T-helper 1 cell (primary cell): ENCODE data around the gene LILRB4.
"Not testable (repeated sequence)": the region's sequence is repeated elsewhere in the genome, so short reads cannot be mapped to it uniquely, and the experiment has no call there.

Source experiments
- DNase-seq, 5 donors: peaks; one replicate each; pipeline ENCODE4 v3.0.0-alpha.2; 2012 to 2020
- total RNA-seq, 4 donors: gene quantifications; one replicate each; lab custom pipeline; 2026; lab: John Stamatoyannopoulos, UW

LILRB4 gene
- 0 to 0.30 (median 0) reads per million in 4 donors for total RNA-seq

DNA sequence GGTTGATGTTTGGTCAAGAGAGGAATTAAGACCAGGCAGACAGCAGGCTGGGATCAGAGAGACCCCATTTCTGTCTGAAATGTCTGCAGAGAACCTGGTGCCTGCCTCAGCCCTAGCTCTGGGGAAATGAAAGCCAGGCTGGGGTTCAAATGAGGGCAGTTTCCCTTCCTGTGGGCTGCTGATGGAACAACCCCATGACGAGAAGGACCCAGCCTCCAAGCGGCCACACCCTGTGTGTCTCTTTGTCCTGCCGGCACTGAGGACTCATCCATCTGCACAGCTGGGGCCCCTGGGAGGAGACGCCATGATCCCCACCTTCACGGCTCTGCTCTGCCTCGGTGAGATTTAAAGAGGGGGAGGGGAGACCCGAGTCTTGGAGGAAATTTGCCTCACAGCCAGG is at the start of gene LILRB4:
LILRB4 (plus strand) TSS at position 256 of the 400 bp plus-strand sequence; CDS start at position 305, 49 bp downstream.
- DNase-seq = no peak

DNA sequence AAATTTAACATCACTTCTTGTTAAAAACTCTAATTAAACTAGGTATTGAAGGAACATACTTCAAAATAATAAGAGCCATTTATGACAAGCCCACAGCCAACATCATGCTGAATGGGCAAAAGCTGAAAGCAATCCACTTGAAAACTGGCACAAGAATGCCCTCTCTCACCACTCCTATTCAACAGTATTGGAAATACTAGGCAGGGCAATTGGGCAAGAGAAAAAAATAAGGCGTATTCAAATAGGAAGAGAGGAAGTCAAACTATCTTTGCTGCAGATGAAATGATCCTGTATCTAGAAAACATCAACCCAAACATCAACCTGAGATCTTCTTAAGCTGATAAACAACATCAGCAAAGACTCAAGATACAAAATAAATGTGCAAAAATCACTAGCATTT is 48.1 kb upstream of the LILRB4 start:
- no peak for DNase-seq

DNA sequence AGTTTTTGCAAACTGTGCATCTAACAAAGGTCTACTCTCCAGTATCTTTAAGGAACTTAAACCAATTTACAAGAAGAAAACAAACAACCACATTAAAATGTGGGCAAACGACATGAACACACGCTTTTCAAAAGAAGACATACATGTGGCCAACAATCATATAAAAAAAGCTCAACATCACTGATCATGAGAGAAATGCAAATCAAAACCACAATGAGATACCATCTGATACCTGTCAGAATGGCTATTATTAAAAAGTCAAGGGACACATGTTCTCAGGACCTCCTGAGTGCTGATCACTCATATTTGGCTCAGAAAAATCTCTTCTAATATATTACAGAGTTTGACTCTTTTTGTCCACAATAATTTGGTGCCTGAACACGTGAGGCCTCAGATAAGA is 46.7 kb upstream of the LILRB4 start:
- no peak for DNase-seq

DNA sequence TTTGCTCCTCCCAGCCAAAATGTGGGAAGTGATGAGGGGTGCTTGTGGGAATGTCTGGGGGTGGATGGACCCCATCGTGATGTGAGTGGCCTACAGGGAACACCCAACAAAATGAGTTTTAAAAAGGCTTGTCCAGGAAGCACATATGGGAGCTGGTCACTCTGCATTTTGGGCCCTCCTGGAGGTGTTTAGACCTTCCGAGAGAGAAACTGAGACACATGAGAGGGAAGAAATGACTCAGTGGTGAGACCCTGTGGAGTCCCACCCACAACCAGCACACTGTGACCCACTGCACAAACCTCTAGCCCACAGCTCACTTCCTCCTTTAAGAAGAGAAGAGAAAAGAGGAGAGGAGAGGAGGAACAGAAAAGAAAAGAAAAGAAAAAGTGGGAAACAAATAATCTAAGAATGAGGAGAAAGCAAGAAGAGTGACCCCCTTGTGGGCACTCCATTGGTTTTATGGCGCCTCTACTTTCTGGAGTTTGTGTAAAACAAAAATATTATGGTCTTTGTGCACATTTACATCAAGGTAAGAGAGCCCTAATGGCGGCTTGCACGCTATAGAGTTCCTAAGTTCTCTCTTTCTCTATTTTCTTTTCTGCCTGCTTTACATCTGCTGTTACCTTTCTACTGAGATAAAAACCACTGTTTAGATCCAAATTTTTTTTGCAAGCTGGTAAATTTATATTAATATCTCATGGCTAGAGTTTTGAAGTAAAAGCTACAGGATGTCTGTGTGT is 45.8 kb upstream of the LILRB4 start:
- DNase-seq = no peak

DNA sequence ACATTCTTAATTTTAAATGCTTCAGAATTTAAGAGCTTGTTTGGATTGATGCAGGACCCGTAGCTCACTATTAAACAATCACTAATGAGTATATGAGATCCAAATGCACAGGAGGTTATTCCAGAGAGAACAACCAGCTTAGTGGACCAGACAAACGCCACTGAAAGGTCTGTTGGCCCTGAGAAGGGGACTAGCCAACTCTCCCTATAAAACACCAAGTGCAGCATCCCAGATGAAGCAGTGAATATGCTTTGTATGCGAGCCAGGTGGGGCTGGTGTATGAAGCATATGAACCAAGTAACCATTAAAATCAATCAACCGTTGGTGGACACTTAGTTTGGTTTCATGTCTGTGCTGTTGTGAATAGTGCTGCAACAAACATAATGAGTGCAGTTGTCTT is 42.3 kb upstream of the LILRB4 start:
- no peak for DNase-seq

DNA sequence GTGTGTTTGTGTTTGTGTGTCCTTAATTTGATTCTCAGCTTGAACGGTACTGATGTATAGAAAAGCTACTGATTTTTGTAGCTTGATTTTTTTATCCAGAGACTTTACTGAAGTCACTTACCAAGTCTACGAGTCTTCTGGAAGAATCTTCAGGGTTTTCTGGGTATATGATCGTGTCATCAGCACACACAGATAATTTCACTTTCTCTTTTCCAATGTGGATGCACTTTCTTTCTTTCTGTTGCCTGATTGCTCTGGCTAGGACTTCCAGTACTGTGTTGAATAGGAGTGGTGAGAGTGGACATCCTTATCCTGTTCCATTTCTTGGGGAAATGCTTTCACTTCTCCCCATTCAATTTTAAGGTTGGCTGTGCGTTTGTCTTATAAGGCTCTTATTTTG is 40.4 kb upstream of the LILRB4 start:
- DNase-seq = no peak

DNA sequence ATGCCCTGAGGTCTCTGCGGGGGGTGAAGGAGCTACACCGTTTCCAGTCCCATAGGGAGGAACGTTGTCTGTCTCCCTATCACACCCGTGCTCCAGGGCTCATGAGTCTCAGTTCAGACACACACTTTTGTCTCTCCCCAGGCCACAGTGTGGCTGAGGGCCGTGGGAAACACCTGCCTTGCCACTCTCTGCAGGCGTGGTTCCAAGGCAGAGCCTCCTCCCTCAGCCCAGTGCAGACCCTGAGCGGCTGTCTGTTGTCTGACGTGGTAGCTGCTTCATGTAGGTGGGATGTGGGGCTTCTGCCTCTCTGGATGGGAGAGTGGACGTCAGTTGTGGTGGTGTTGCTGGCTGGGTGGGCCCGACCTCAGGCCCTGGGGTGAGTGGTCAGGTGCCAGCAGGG is 38.6 kb upstream of the LILRB4 start:
- not testable (repeated sequence) for DNase-seq

DNA sequence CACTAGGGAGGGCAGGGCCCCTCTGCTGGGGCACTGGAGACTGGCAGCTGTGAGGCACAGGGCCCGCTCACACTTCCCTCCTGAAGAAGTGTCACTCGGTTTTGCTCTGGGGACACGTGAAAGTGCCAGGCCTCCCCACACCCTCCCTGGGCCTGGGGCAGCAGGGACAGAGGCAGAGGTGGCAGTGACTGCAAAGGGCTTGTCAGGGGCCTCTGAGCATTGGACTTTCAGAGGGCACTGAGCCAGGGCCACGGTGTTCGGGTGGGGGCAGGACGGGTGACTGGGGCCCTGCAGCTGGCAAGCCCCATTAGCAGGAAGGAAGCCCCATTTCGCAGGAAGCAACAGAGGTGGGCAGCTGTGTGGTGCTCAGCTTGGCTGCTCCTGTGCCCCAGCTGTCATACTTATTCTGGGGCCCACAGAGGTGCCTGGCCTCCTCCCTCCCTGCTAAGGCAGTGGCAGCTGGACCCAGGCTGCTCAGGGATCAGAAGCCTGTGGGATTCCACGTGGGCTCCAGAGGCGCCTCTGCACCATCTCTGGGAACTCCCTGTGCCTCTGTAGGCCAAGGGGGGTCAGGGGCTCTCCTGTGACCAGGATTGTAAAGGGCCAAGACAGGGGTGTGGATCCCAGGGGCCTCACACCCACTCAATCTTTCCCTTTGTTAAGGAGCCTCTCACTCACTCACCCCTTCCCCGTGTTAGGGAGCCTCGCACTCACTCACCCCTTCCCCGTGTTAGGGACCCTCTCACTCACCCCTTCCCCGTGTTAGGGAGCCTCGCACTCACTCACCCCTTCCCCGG is 37.7 kb upstream of the LILRB4 start:
- DNase-seq = not testable (repeated sequence)

DNA sequence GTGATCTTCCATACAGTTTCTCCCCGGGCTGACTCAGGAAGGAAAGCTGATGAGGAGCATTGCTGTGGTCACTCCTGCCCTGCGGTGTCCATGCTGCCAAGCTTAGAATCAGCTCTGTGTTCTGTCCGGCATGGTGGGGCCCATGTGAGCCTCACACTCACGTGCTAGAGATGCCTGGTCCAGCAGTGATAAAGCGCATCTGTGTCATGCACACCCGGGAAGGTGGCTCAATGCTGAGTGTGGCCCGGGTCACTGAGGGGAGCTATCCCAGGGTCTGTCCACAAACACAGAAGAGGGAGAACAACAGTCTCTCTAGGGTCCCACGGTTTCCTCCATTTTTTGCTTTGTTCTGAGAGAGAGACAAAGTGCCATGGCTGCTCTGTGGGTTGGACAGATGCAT is 36.0 kb upstream of the LILRB4 start:
- no peak for DNase-seq

DNA sequence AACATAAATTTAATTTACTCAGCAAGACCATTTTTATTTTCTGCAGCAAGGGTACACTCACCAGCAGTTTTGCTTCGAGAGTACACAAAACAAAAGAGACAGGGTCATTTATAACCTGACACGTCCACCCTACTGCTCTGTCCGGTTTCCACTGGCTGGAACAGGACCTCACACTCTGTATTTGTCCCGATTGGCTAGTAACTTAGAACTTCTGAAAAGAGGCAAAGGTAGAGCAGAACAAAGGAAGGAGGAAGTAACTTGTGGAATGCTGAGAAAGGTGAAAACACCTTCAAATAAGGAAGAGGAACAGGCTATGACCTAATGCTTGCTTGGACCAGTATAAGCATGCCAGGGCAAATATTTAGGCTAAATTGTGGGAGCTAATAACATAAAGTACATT is 34.9 kb upstream of the LILRB4 start:
- not testable (repeated sequence) for DNase-seq

DNA sequence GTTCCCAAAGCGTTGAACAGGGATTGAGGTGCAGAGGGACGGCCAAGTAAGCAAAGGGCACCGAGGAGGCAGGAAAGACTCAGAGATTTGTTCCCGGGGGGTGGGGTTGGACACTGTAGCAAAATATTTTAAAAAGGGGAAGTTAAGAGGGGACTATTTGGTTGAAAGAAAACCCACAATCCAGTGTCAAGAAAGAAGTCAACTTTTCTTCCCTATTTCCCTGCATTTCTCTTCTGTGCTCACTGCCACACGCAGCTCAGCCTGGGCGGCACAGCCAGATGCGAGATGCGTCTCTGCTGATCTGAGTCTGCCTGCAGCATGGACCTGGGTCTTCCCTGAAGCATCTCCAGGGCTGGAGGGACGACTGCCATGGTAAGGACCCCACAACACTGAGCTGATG is 32.5 kb upstream of the LILRB4 start, which contains the start of gene LILRB1:
LILRB1 (plus strand) TSS at position 223 of the 400 bp plus-strand sequence. CDS start 590 bp downstream, outside the sequence.
- DNase-seq = not testable (repeated sequence)

DNA sequence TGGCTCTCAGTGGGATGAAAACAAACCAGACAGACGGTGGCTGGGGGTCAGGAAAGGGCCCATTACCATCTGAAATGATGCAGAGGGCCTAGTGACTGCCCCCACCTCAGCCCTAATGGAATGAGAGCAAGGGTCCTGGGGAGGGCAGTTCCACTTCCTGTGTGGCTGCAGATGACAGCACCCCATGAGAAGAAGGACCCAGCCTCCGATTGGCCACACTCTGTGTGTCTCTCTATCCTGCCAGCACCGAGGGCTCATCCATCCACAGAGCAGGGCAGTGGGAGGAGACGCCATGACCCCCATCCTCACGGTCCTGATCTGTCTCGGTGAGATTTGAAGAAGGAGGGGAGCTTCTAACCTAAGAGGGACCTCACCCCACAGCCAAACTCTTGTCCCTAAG is 32.0 kb upstream of the LILRB4 start:
- DNase-seq = no peak

DNA sequence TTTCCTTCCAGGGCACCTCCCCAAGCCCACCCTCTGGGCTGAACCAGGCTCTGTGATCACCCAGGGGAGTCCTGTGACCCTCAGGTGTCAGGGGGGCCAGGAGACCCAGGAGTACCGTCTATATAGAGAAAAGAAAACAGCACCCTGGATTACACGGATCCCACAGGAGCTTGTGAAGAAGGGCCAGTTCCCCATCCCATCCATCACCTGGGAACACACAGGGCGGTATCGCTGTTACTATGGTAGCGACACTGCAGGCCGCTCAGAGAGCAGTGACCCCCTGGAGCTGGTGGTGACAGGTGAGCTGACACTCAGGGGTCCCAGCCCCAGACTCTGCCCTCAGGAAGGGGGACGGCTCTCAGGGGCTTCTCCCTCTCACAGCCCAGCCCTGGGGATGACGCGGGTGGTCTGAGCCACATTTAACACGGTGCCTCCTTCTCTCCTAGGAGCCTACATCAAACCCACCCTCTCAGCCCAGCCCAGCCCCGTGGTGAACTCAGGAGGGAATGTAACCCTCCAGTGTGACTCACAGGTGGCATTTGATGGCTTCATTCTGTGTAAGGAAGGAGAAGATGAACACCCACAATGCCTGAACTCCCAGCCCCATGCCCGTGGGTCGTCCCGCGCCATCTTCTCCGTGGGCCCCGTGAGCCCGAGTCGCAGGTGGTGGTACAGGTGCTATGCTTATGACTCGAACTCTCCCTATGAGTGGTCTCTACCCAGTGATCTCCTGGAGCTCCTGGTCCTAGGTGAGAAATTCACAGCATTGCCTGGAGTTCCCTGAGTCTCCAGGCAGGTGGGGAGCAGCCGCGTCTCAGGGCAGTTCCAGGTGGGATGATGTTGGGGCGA is 31.1 kb upstream of the LILRB4 start:
- not testable (repeated sequence) for DNase-seq

DNA sequence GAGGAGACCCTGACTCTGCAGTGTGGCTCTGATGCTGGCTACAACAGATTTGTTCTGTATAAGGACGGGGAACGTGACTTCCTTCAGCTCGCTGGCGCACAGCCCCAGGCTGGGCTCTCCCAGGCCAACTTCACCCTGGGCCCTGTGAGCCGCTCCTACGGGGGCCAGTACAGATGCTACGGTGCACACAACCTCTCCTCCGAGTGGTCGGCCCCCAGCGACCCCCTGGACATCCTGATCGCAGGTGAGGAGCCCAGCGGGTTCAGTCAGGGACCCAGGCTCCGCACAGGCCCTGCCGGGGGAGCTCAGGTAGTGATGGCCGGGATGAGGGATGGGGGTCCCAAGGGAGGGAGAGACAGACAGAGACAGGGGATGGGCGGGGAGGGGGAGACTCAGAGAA is 30.3 kb upstream of the LILRB4 start:
- DNase-seq = not testable (repeated sequence)

DNA sequence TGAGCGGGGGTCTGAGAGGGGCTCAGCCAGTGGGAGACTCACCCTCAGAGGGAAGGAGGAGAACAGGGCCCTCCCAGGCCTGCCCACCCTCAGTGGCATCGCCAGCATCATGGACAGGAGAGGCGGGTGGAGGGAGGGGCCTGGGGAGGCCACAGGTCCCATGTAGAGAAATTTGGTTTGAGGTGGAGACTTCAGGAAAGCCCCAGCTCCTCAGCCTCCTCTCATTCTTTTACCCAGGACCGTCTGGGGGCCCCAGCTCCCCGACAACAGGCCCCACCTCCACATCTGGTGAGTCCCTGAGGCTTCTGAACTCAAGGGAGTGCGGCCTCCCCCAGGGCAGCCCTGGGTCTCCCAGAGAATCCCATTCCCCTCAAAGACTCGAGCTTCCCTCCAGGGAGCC is 29.4 kb upstream of the LILRB4 start:
- no peak for DNase-seq

DNA sequence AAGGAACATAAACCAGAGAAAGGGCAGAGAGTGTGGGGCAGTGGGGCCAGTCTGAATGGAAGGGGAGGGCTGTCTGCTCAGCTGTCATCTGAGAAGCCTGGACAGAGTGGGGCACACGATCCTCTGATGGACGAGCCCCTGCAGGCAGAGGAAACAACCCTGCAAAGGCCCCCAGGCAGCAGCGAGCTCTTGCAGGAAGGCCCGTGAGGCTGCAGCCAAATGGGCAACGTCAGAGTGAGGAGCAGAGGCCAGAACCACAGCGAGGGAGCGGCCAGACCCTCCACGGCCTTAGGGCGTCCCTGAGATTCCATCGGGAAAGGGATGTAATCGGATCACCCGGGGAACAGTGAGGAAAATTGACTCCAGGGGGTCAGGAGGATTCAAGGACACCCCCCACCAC is 26.7 kb upstream of the LILRB4 start:
- not testable (repeated sequence) for DNase-seq

DNA sequence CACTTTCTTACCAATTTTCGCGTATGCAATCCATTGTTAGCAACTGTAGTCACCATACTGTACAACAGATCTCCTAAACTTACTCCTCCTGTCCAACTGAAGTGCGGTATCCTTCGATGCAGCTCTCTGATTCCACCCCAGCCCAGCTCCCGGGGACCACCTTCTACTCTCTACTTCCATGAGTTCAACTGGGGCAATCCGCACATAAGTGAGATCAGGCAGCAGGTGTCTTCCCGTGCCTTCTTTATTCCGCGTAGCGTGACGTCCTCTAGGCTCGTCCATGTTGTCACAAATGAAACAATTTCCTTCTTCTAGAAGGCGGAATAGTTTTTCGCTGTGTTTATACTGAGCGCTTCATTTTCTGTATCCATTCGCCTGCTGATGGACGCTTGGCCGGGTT is 24.1 kb upstream of the LILRB4 start:
- DNase-seq = no peak

DNA sequence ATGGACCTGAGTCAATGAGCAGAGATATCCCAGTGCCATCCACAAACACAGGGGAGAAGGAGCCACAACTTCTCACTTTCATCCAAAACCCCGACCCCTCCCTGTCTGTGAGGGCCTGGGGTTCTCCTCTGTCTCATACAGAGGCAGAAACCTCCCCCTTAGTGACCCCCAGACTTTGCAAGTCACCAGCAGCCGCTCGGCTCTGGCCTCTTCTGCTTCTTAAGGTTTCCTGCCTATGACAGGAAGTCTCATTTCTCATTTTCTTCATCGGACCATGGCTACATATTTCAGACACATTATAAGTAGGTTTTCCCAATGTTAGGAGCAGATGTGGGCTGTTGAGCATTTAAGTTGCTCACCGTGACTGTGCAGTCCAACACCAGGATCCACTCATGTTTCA is 19.8 kb upstream of the LILRB4 start:
- not testable (repeated sequence) for DNase-seq

DNA sequence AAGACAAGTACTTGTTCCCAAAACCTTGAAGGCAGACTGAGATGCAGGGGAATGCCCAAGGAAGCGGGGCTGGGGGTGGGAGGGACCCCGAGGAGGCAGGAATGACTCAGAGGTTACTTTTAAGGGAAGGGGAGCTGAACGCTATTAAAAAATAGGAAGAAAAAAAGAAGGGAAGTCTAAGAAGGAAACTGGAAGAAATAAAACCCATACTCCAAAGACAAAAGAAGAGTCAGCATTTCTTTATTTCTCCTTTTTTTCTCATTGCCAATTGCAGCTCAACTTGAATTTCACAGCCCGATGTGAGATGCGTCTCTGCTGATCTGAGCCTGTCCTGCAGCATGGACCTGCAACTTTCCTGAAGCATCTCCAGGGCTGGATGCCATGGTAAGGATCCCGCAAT is 19.2 kb upstream of the LILRB4 start:
- DNase-seq = not testable (repeated sequence)

DNA sequence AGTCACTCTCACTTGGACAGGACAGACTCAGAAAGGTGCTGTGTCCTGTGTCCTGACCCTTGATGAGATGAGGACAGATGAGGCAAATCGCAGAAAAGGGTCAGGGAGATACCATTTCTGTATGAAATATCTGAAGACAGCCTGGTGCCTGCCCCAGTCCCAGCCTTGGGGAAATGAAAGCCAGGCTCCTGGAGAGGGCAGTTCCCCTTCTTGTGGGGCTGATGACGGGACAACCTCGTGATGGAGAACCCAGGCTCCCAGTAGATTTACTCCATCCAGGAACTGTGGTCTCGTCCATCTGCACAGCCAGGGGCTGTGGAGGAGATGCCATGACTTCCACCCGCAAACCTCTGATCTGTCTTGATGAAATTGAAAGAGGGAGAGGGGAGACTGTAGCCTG is 18.7 kb upstream of the LILRB4 start:
- no peak for DNase-seq

DNA sequence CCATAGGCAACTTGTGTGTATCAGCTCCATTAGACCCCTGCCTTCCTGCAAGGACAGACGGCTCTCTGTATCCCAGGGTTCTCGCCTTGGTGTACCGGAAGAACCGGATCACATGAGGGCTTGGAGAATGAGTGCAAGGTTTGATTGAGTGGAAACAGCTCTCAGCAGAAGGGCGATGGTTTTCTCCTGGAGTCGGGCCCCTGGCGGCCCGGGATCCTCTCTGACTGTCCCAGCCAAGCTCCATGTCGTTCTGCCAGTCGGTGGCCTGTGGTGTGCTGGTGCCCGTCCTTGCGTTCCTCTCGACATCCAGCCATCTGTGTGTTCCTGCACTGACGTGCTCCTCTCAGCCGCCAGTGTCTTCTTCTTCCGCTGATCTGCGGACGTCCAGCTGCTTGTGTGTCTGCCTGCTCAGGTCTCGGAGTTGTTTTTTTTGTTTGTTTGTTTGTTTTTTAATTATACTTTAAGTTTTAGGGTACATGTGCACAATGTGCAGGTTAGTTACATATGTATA is 16.4 kb upstream of the LILRB4 start:
- no peak for DNase-seq

DNA sequence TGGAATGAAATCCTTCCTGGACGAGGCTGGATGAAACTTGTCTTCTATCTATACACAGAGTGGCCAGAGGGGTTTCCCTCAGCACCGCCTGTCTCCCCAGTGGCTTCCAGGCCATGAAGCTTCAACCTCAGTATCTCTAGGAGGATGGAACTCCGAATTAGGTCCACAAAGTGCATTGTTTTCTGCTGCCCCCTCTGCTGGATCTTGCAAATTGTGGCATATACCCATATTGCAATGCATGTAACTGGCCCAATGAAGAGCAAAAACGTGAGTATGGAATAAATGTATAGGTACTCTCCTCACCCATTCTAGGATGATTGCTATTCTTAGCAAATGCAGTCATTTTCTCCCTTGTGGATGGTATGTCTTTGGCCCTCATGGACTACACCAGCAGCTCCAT is 14.7 kb upstream of the LILRB4 start:
- no peak for DNase-seq
